ENCODE measurements around the gene WDFY3.

- TF ChIP-seq CTCF (IDR thresholded peaks at IDR 0.05 in 8 of 11, conservative IDR thresholded peaks at IDR 0.05 in 3 of 11) (no peak), POLR2A (IDR thresholded peaks at IDR 0.05) (no peak), POLR2AphosphoS5 (IDR thresholded peaks at IDR 0.05) (no peak)
Measured at GRCh38 chr4:84750960-84751283, 215.6 kb downstream of the WDFY3 start.

Measured in spleen (tissue), 7 donors.